ENCODE results near the gene CYSLTR2.
"Not testable (repeated sequence)": the region's sequence is repeated elsewhere in the genome, so short reads cannot be mapped to it uniquely, and the experiment has no call there.

CYSLTR2 gene

DNA sequence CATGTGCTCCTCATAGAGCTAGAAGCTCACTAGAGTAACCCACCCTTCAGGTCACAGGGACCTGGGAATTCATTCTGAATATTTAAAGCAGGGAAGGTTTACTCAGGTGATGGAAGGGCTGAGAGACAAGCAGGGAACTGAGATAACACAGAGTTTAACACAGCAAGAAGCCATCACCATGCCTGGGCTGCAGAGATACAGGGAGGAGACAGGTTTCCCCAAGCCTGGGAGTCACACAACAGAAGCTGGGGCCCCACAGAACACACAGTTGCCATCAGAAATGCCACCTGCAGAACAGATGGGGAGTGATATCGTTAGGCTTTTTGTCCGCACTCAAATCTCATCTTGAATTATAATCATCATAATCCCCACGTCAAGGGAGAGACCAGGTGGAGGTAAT lies 7.9 kb upstream of the CYSLTR2 start:
- no peak for DNase-seq

DNA sequence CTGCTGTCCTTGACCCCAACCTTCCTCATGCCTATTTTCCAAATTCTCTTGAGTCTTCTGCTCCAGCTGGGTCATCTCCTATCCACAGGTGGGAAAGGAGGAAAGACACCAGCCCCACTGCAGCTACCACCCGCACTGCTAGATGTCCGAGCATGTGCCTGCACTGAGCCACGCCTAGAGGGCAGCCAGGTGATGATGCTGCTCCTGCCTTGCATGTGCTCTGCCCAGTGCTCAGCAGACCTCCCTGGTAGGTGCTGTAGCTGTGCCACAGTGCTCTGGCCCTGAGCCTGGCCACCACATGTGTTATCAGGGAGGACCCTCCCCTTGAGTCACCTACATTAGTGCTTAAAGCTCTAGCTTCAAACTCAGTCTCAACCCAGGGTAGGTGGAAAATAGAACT lies 6.9 kb upstream of the CYSLTR2 start:
- DNase-seq, result no peak

DNA sequence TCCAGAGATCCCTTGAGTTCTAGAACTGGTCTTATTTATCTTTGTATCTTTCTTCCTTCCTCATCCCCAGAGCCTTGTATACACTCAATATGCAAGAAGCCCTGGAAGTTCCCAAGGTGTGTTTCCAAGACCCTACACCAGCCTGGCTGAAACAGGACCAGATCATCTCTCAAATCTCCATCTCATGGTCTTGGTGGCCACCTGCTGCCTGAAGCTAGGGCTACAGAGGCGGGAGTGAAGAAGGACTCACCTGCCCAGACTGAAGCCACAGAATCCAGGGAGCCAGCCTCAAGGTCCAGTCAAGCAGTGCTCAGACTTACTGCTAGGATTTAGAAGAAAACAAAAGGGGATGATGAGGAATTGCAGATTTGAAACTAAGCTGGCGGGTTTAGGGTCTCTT lies 6.1 kb upstream of the CYSLTR2 start:
- DNase-seq, result no peak

DNA sequence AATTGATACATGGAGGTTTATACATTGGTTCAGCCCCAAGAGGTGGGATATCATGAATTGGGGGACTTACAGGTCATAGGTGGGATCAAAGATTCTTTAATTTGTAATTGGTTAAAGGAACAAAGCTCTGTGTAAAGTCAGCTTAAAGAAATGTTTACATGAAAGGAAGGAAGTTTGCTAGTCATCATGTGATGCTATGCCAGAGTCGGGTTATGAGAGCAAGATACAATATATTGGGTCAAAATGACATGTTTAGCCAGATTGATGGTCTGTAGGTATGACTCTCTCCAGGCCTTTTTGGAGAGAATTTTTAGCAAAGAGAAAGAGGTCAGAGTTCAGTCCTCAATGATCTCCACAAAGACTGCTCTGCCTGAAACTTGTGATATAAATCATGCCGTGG lies 5.3 kb upstream of the CYSLTR2 start:
- no peak for DNase-seq

DNA sequence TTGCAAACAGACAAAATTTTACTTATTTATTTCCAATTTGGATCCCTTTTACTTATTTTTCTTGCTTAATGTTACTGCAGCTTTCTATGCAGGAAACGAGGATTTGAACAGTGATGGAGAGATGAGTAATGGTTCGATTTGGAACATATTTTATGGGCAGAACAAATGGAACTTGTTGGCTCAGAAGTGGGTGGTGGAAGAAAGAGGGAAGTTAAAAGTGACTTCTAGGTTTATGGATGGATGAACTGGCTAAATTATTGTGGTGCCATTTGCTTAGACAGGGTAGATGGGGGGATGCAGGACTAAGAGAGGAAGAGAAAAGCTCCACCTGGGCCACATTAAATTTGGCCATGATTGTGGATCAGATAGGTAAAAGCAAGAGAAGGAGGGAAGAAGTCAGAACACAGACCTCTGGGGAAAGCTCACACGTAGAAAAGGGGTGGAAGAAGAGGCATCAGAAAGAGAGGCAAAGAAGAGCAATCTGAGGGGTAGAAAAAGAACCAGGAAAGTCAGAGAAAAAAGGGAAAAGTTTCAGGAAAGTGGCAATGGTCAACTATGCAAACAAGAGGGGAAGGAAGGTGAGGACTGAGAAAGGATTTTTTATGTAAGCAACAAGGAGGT lies 768 bp upstream of the CYSLTR2 start:
- no peak for DNase-seq

DNA sequence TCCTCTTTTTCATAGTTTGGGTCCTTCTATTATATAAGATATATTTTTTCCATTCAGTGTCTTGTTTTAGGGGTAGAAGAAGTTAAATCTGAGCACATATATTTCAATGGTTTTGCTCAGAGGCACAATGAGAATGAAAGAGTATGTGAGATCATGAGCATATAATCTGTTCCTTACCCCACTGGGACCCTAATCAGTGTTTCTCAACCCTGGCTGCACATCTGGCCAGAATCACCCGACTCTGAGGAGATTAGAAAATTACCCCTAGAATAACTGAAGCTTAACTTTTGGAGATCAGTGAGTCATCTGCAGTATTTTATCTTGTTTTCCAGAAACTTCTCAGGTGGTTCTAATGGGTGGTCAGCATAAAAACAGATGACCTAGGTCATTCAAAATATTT lies 782 bp downstream of the CYSLTR2 start:
- no peak for DNase-seq

DNA sequence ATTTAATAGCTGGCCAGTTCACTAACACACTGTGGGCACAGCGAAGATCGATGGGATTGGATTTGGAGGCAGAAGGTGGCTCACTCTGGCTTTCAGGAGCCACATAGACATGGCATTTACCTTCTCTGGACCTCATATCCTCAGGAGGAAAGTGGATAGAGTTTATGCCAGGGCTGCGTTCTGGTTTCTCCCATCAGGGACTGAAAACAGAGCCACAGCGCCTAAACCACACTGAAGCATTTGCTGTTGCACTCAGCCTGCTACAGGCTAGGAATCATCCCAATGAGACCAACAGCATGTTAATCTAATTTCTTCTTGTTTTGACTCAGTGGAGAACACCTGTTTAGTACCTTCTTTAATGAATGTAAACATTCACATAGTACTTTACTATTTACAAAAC lies 1.6 kb downstream of the CYSLTR2 start:
- DNase-seq, result no peak

DNA sequence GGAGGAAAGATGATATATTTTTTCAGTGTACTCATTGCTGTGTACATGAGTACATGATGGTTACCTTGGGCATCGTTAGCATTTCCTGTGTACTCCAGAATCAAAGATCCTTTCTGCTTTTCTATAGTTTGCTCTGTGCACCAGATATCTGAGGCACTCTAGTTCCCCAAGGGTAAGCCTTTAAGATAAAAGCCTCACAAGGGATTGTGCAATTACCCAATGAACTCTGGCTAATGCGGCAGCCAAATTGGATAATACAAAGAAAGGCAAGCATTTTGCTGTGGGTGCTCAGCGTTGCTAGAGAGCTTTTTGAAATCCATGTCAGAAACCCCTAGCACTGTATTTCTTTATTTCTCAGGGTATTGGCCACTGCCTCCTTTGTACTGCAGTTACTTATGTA lies 2.9 kb downstream of the CYSLTR2 start:
- DNase-seq, result no peak

DNA sequence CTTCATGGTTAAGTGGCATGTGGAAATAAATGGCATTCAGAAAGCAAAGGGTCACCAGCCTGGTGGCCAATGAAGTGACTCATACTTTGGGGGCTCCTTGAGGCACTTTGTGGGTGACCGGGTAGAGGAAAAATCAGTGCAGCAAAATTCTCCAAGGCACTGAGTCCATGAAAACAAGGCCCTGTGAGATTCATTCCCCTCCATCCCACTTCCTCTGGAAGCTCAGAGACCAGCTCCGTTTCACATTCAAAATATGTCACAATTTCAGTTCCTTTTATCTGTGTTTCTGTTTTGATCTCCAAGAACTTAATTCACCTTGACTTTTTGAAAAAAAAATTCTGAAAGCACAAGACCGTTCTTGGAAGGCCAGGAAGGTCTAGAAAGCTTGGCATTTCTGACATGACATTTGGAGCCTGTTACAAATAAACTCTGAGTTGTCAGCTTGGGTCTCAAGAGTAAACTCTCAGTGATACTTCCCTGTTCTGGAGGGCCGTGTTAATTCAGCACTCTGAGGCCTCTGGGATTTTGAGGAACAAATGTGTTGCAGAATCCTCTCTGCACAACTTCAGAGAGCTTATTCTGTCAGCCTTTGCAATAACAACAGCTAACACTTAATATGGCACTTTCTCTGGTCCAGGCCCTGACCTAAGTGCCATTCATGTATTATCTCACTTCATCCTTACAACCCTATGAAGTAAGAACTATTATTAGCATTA lies 6.8 kb downstream of the CYSLTR2 start:
- no peak for DNase-seq

DNA sequence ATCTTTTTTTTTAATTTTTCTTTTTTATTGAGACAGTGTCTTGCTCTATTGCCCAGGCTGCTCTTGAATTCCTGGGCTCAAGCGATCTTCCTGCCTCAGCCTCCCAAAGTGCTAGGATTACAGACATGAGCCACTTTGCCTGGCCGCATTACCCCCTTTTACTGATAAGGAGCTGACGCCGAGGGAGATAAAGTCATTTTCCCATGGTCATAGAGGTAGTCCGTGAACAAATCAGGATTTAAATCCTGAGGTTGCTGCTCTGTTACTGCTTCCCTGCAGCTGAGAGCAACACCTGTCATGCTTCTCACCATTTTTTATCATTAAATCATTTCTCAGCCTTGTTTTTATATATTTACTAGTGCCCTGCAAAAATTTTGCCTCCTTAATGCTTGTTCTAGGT lies 7.4 kb downstream of the CYSLTR2 start:
- DNase-seq, result no peak

DNA sequence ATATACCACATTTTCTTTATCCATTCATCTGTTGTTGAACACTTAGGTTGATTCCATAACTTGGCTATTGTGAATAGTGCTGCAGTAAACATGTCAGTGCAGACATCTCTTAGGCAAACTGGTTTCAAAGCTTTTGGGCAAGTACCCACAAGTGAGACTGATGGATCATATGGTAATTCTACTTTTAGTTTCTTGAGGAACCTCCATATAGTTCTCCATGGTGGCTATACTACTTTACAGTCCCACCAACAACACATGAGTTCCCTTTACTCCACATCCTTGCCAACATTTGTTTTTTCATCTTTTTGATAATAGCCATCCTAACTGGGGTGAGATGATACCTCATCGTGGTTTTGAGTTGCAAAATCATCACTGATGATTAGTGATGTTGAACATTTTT lies 8.5 kb downstream of the CYSLTR2 start:
- no peak for DNase-seq

DNA sequence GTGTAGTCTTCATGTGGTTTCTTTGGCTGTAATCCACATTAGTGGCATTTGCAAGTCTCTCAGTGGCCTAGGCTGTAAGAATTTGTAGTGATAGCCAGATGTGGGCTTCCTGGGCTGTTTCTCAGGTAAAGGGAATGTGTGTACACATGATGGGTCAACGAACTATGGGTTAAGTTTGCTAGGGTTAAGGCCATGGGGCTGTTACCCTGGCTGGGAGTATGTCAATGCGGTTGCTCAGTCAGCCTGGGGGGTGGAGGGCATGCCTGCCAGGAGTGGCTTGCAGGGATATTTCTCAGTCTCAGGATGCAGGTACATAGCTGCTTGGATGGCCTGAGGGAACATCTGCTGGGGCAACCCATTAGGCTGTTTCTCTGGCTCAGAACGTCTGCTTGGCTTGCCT lies 13.4 kb downstream of the CYSLTR2 start:
- DNase-seq, result no peak

DNA sequence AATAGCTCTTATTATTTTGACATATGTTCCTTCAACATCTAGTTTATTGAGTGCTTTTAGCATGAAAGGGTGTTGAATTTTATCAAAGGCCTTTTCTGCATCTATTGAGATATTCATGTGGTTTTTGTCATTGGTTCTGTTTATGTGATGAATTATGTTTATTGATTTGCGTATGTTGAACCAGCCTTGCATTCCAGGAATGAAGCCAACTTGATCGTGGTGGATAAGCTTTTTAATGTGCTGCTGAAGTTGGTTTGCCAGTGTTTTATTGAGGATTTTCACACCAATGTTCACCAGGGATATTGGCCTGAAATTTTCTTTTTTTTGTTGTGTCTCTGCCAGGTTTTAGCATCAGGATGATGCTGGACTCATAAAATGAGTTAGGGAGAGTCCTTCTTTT lies 17.7 kb downstream of the CYSLTR2 start:
- DNase-seq, result not testable (repeated sequence)

DNA sequence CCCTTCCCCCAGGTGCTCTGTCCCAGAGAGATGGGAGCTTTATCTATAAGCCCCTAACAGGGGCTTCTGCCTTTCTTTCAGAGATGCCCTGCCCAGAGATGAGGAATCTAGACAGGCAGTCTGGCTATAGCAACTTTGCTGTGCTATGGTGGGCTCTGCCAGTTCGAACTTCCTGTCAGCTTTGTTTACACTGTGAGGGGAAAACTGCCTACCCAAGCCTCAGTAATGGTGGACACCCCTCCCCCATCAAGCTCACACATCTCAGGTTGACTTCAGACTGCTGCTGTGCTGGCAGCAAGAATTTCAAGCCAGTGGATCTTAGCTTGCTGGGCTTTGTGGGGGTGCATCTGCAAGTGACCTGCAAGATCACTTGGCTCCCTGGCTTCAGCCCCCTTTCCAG lies 21.5 kb downstream of the CYSLTR2 start:
- no peak for DNase-seq

DNA sequence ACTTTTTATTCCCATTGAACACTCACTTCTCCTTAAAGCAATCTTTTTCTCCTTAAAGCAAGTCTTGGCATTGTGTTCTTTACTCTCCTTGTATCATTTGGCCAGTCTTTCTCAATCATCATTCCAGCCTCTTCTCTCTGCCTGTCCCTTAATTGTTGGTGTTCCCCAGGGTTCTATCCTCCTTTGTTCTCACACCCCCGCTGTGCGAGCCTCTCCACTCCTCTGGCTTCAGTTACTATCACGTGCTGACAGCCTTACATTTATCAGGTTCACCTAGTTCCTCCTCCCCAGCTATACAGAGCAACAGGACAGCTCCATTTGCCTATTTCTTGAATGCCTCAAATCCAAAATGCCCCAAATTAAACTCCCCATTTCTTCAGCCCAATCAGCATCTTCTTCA lies 24.6 kb downstream of the CYSLTR2 start:
- no peak for DNase-seq

DNA sequence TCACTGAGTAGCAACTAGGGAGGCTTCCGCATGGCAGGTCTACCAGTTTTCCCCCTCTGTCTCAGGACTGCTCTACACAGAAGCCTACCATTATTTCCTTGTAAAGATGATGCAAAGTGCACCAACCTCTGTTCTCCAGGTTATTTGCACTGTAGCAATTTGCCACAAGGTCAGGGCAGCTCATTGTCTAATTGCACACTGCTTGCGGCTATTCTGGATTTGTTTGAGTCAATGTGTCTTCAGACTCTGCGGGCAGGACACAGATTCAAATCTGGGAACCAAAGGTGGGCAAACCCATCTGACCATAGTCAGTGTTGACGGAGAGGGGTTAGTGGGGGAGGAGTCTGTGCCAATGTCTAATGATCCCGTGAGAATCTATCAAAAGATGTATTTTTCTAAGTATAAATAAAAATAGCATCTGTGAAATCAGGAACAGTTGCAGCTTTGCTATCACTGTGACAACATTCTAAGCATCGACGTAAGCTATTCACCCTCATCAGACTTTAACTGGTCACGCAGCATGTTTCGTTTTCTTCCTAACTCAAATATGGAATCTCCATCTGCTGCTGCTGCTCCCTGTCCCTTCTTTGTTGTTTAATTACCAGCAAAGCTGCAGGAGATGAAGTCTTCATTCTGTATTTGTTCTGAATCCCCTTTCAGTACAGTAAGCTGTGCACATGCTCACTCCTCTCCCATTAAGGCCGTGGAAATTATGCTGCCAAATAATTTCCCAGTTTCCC lies 26.4 kb downstream of the CYSLTR2 start:
- no peak for DNase-seq

DNA sequence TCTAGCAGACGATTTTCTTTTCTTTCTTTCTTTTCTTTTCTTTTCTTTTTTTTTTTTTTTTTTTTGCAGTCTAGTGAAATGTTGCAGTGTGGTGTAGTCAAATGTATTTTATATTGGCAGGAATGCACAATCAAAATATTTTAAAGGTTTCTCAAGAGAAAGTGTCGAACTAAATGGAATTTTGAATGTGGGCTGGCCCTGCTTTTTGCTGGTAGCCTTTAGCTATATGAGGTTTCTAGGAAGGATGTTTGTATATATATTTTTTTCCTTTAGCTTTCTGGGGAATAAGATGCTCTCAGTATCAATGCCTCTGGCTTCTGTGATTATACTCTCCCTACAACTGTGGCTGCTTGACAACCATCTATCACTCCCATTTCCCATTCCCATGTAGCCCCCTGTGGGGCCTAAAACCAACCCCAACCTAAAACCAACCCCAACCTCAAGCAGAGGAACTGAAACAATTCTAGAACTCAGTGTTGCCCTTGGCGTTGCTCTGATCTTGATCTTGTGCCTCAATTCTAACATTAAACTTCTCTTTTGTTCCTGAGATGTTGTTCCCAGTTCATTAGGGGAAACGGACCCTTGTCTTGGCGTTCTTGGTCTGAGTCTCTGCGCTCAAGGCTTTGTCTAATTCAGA lies 27.1 kb downstream of the CYSLTR2 start:
- no peak for DNase-seq

DNA sequence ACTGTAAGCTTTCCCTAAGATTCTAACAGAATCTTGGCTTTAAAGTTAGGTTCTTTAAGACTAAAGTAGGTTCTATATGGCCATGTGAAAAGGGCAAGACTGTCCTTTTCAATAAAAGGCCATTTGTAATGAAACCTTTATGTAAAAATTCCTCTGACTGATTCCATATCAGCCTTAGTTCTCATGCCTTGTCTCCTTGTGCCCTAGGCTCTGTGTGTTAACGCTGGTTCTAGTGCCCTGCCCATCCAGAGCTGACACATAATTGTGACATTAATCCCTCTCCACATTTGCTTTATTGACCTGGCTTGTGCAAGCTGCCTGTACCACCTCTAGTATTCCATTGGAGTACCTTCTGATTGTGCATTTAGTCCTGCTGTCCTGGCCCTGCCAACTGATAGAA lies 28.2 kb downstream of the CYSLTR2 start:
- DNase-seq, result no peak

DNA sequence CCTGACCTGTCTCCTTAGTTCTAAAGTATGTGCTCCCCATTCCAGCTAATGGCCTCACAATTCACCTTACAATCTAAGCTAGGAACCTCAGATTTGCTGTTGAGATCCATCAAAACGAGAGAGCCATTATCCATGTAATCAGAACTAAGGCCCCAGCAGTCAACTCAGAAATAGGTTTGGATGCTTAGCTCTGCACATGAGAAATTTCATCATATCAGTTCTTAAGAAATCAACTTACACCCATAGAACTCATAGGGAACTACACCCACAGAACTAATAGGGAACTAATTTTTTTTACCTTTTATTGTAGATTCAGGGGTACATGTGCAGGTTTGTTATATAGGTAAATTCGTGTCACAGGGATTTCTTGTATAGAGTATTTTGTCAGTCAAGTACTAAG lies 28.7 kb downstream of the CYSLTR2 start:
- DNase-seq, result no peak

DNA sequence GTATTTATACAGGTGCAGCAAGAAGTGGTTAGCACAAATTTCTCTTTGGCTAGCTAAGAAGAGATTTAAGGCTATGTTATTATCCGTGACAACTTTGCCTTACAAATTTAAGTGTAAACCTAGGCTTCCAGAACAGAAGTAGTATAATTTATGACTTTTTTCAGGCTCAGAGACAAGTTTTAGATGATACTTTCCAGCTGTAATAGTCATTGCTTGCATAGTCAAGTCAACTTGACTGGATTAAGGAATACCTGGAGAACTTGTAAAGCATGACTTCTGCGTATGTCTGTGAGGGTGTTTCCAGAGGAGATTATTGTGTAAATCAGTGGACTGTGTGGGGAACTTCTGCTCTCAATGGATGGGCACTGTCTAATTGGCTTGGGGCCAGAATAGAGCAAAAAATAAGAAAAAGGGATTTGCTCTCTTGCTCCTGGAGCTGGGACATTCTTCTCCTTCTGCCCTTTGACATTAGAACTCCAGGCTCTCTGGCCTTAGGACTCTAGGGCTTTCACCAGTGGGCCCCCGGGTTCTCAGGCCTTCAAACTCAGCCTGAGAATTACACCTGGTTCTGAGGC lies 33.0 kb downstream of the CYSLTR2 start:
- DNase-seq, result no peak

DNA sequence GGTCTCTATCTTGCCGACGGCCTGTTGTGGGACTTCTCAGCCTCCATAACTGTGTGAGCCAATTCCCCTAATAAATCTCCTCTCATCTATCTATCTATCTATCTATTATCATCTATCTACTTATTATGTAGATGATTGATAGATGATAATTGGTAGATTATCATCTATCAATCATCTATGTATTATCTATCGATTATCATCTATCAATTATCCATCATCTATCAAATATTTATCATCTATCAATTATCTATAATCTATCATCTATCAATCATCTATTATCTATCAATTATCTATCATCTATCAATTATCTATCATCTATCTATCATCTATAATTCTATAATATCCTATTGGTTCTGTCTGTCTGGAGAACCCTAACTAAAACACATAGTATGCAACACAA lies 33.5 kb downstream of the CYSLTR2 start:
- DNase-seq, result no peak

DNA sequence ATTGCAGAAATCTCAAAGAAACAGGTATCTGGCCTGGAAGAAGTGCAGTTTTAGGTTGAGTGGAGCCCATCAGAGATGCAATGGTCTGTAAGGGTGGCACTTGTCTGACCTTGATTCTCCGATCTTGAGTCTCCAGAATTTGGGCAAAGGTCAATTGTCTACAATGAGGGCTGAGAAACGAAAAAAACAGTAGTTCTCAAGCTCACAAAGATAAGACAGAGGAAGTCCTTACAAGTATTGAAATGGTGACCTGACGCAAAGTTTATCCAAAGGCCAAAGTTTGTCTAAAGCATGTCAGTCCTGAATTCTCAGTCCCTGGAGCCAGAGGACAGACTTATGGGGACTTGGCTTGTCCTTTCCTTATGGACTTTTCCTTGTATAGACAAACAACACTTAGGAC lies 40.3 kb downstream of the CYSLTR2 start:
- no peak for DNase-seq

DNA sequence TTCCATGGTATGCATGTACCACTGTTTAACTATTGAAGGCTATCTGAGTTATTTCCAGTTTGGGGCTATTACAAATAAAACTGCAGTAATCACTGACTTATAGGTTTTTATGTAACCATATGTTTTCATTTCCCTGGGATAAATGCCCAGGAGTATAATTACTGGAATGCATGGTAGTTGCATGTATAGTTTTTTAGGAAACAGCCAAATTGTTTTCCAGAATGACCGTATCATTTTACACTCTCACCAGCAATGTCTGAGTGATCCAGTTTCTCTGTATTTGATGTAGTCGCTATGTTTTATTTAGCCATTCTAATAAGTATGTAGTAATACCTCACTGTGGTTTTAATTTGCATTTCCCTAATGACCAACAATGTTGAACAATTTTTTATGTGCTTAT lies 42.0 kb downstream of the CYSLTR2 start:
- DNase-seq, result no peak

DNA sequence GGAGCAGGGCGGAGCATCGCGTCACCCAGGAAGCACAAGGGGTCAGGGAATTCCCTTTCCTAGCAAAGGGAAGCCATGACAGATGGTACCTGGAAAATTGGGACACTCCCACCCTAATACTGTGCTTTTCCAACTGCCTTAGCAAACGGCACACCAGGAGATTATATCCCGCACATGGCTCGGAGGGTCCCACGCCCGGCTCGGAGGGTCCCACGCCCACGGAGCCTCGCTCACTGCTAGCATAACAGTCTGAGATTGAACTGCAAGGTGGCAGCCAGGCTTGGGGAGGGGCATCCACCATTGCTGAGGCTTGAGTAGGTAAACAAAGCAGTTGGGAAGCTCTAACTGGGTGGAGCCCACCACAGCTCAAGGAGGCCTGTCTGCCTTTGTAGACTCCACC lies 42.9 kb downstream of the CYSLTR2 start:
- DNase-seq, result not testable (repeated sequence)

Measured in NCI-H1105 treated with DMSO at 0.1 percent for 48 hours (cell line).